AG09309 (cell line): ENCODE results near the gene TMCO6.
A peak's percentile ranks its signal among the peaks of the same experiment; 100 is the strongest.
"Not testable (repeated sequence)": the region's sequence is repeated elsewhere in the genome, so short reads cannot be mapped to it uniquely, and the experiment has no call there.

Experiments used
- DNase-seq: peaks from one replicate; pipeline ENCODE4 v3.0.0-alpha.2; 2010; ENCODE audit warnings: low read depth
- H3K4me3 ChIP-seq: 2 replicates; pipeline ENCODE4 v1.5.1; 2011; ENCODE audit warnings: mild to moderate bottlenecking, low read depth, low read length, moderate library complexity; ENCODE audit not compliant: control insufficient read depth
- TF ChIP-seq, protein P1 (sequence below): IDR thresholded peaks from 2 replicates; pipeline ENCODE4 v1.5.1; 2011; ENCODE audit warnings: mild to moderate bottlenecking, low read depth, low read length, inconsistent platforms; ENCODE audit not compliant: insufficient read depth, control insufficient read depth; ENCODE audit errors: missing control alignments

TMCO6 gene

DNA sequence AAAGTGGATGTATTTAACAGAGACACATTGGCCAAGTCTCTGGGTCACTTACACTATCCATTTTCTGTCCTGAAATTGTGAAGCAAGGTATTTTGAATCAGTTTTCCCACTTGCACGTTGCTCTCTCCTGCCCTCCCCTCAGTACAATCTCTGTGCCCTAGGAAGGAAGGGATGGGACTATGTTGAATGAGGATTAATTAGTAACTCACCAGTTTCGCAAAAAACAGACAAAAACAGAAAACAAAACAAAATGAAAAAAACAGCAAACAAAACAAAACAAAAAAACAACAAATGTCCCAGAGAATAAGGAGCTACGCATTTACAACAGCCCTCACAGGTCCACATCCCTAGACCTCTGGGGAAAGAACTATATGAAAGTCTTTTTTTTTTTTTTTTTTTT, 5.1 kb upstream of the TMCO6 start:
- DNase-seq = no peak
- H3K4me3 ChIP-seq = no peak overlapping the region
- TF ChIP-seq, protein P1, sequence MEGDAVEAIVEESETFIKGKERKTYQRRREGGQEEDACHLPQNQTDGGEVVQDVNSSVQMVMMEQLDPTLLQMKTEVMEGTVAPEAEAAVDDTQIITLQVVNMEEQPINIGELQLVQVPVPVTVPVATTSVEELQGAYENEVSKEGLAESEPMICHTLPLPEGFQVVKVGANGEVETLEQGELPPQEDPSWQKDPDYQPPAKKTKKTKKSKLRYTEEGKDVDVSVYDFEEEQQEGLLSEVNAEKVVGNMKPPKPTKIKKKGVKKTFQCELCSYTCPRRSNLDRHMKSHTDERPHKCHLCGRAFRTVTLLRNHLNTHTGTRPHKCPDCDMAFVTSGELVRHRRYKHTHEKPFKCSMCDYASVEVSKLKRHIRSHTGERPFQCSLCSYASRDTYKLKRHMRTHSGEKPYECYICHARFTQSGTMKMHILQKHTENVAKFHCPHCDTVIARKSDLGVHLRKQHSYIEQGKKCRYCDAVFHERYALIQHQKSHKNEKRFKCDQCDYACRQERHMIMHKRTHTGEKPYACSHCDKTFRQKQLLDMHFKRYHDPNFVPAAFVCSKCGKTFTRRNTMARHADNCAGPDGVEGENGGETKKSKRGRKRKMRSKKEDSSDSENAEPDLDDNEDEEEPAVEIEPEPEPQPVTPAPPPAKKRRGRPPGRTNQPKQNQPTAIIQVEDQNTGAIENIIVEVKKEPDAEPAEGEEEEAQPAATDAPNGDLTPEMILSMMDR = no peak

DNA sequence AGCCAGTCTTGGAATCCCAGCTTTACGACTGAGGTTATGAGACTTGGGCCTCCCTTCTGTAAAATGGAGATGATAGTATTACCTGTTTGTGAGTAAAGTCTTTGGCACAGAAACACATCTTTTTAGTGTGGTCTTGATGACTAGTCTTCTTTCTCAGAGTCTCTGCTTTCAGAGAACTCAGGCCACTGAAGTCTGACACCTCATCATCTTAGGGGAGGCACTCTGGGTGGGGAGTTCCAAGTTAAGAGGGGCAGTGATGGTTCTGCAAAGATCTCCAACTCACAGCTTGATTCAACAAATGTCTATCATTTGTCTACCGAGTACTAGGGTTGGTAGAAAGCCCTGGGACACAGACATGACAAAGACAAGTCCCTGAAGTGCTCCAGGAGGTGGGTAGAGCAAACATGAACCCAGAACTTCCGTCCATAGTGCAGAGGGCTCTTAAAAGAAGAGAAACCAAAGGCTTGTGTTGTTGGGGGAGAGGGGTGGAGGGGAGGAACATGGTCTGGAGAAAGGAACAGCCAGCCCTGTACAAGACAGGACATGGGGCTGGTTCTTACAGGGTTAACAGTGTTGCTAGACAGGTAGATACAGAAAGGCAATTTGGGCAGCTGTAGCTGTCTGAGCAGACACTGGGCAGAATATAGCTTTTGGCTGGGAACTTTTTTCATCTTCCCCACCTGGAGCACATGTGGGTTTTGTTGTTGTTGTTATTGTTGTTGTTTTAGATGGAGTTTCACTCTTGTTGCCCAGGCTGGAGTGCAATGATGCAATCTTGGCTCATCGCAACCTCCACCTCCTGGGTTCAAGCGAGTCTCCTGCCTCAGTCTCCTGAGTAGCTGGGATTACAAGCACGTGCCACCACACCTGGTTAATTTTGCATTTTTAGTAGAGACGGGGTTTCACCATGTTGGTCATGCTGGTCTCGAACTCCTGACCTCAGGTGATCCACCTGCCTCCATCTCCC, 3.7 kb upstream of the TMCO6 start:
- DNase-seq = no peak
- H3K4me3 ChIP-seq = no peak overlapping the region
- TF ChIP-seq, protein P1 = no peak

- DNase-seq = no peak
- no peak overlapping the region for H3K4me3 ChIP-seq
- TF ChIP-seq, protein P1 = no peak
Measured at GRCh38 chr5:140637371-140638100, 1.7 kb upstream of the TMCO6 start.

DNA sequence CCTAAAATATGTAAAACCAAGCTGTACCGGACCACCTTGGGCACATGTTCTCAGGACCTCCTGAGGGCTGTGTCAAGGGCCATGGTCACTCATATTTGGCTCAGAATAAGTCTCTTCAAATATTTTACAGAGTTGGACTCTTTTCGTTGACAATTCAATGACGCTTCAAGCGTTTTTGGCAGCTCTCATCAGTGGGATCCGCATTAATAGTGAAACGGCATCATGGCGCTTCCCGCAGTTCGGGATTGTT, 428 bp upstream of the TMCO6 start:
- H3K4me3 ChIP-seq = peak overlapping the region; percentile 23
- not testable (repeated sequence) for DNase-seq

DNA sequence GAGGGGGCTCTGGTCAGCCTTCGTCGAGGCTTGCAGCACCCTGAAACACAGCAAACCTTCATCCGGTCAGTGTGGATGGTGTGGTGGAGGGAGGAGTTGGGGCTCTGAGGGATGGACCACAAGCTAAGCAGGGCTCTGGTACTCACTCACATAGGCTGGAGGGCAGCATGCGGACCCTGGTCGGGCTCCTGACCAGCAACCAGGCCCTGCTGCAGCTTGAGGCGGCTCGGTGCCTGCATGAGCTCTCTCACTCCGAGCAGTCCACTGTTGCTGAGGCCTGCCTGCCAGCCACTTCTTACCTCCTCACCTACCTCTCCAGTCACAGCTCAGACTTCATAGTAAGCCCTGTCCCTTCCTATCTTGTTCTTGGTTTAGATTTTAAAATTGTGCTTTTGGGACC, 2.5 kb downstream of the TMCO6 start:
- TF ChIP-seq, protein P1 = no peak
- H3K4me3 ChIP-seq = no peak overlapping the region
- DNase-seq = no peak

DNA sequence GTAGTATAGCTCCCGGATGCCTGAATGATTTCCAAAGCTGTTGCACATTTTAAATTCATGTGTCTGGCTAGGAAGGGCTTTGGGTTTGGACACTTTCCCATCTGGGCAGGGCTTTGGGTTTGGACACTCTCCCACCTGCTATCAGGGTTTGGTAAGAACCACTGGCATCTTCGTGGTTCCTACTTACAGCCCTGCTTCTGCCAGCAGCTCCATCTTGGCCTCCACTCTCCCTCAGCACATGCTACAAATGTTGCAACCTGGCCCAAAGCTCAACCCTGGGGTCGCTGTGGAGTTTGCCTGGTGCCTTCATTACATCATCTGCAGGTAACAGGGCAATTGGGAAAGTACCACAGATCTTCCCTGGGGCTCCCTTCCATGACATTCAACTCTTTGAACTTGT, 3.5 kb downstream of the TMCO6 start:
- TF ChIP-seq, protein P1 = no peak
- DNase-seq = peak; percentile 83
- H3K4me3 ChIP-seq = no peak overlapping the region

- peak overlapping the region; percentile 84 for H3K4me3 ChIP-seq
- no peak for DNase-seq
- TF ChIP-seq, protein P1 = no peak
Measured at GRCh38 chr5:140647042-140647419, 7.8 kb downstream of the TMCO6 start.
